Smooth muscle cell (in vitro differentiated cells): Measurements from ENCODE around the gene ZSCAN2. TPM values are rescaled to one million over a fixed set of nuclear protein-coding genes. Genes with fewer than 3 reads are reported as not detected.
"Not testable (repeated sequence)": the region's sequence is repeated elsewhere in the genome, so short reads cannot be mapped to it uniquely, and the experiment has no call there.

Experiments
- DNase-seq: peaks from one replicate; lab custom pipeline; 2025; ENCODE audit not compliant: unreplicated experiment; lab: John Stamatoyannopoulos, UW
- H2AFZ ChIP-seq: fragments of 200-600 bp; sonication (generic); 2 replicates; pipeline ENCODE4 v1.6.0; 2016; ENCODE audit warnings: antibody characterized with exemption, low read depth, mild to moderate bottlenecking
- H3F3A ChIP-seq: fragments of 200-600 bp; sonication (generic); 2 replicates; pipeline ENCODE4 v1.6.0; 2017; ENCODE audit warnings: antibody characterized with exemption, low read depth
- H3K27ac ChIP-seq: fragments of 200-600 bp; sonication (generic); 2 replicates; pipeline ENCODE4 v1.5.1; 2016; ENCODE audit warnings: low read depth, mild to moderate bottlenecking
- H3K27me3 ChIP-seq: fragments of 200-600 bp; sonication (generic); 2 replicates; pipeline ENCODE4 v1.6.1; 2016; ENCODE audit warnings: low read depth, mild to moderate bottlenecking
- H3K36me3 ChIP-seq: fragments of 200-600 bp; sonication (generic); 2 replicates; pipeline ENCODE4 v1.5.1; 2016; ENCODE audit warnings: low read depth
- H3K4me1 ChIP-seq: fragments of 200-600 bp; sonication (generic); 2 replicates; pipeline ENCODE4 v1.5.1; 2016; ENCODE audit warnings: low read depth
- H3K4me2 ChIP-seq: fragments of 200-600 bp; sonication (generic); 2 replicates; pipeline ENCODE4 v1.6.0; 2016; ENCODE audit warnings: mild to moderate bottlenecking
- H3K4me3 ChIP-seq: fragments of 200-600 bp; sonication (generic); 2 replicates; pipeline ENCODE4 v1.5.1; 2016; ENCODE audit warnings: mild to moderate bottlenecking
- H3K79me2 ChIP-seq: fragments of 200-600 bp; sonication (generic); 2 replicates; pipeline ENCODE4 v1.6.0; 2016; ENCODE audit warnings: low read depth, mild to moderate bottlenecking
- H3K9ac ChIP-seq: fragments of 200-600 bp; sonication (generic); 2 replicates; pipeline ENCODE4 v1.6.0; 2016; ENCODE audit warnings: low read depth
- H3K9me3 ChIP-seq: fragments of 200-600 bp; sonication (generic); replicated peaks from 2 replicates; pipeline ENCODE4 v1.5.1; 2016; ENCODE audit warnings: low read depth
- H4K20me1 ChIP-seq: fragments of 200-600 bp; sonication (generic); 2 replicates; pipeline ENCODE4 v1.6.0; 2016; ENCODE audit warnings: low read depth
- WGBS: methylation state at CpG from one replicate; pipeline ENCODE4 v1.1.7; 2016; ENCODE audit warnings: low lambda C conversion rate; 5-methylcytosine and 5-hydroxymethylcytosine counted together
- polyA plus RNA-seq: library from polyadenylated mRNA; unstranded; fragments of >200 nt; fragmentation: Nextera tagmentation; extraction: Ambion mirVana; gene quantifications from 2 replicates; pipeline ENCODE4 v1.2.1, GENCODE V29; 2016
- total RNA-seq: library from RNA; depleted of rRNA; stranded (reverse); fragments of >200 nt; gene quantifications from 2 replicates; pipeline ENCODE4 v1.2.3, GENCODE V29; 2014
- TF ChIP-seq, protein P1 (sequence below): fragments of 200-600 bp; sonication (generic); IDR thresholded peaks from 2 replicates; pipeline ENCODE4 v1.5.1; 2017; ENCODE audit warnings: borderline replicate concordance, mild to moderate bottlenecking, antibody characterized with exemption; ENCODE audit not compliant: insufficient read depth, poor library complexity, severe bottlenecking

The ZSCAN2 gene
- total RNA-seq (15.4 and 21.7 TPM in 2 replicates), polyA plus RNA-seq (6.9 and 12.6 TPM in 2 replicates)

DNA sequence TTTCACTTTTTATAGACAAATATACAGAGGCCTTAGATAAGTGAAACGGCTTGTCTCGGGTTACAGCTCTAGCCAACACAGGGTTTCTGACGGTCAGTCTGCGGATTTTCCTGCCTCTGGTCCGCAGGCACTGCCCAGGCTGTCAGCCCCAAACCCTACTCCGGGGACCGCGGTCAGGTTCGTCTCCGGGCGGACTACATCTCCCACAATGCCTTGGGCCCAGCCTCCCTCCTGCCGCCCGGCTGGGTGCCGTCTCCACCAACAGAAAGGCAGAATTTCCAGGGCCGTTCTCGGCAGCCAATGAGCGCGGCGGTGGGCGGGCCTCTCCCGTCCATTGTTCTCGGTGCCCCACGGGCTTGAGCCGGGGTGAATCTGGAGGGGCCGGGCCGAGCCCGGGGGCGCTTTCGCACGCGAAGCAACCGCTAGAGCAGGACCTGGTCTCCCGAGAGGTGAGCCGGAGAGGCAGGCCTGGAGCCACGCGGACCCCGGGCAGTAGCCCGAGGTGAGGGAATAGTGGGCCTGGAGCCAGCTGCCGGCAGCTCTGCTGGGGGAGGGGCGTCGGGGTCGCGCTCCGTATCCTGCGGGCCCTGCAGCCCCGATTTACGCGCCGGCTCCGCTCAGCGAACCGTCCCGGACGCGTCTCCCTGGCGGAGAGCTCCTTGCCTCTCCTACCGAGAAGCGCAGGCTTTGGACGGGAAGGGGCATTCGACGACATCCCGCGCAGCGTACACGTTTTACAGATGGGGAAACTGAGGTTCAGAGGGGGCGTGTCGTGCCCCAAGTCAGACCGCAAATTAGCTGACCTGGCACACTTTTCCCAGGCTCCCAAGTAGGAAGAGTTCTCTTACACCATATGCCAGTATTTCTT is at the start of gene ZSCAN2:
Gene ZSCAN2, plus strand, starts transcription at position 323 of the 868 bp plus-strand sequence. CDS start 2,919 bp downstream, outside the sequence.
- Histone ChIP-seq H3K27me3 (no peaks in the 10 kb centered on the region), H3K4me2 (peak within 1 kb of the TSS; percentile 94), H3K36me3 (no peaks in the 10 kb centered on the region), H3F3A (no peaks in the 10 kb centered on the region), H3K9me3 (no peaks in the 10 kb centered on the region), H4K20me1 (peaks cover 38% of the 10 kb centered on the region), H3K4me3 (peak within 1 kb of the TSS; percentile 67), H3K27ac (peak within 1 kb of the TSS; percentile 46), H2AFZ (peak within 1 kb of the TSS; percentile 92), H3K4me1 (peaks cover 10% of the 10 kb centered on the region), H3K79me2 (peaks cover 6% of the 10 kb centered on the region), H3K9ac (peak within 1 kb of the TSS; percentile 95)
- under 1% methylated on average over 68 of the region's 68 CpGs for WGBS
- peak; percentile 82 for DNase-seq
- TF ChIP-seq, protein P1, sequence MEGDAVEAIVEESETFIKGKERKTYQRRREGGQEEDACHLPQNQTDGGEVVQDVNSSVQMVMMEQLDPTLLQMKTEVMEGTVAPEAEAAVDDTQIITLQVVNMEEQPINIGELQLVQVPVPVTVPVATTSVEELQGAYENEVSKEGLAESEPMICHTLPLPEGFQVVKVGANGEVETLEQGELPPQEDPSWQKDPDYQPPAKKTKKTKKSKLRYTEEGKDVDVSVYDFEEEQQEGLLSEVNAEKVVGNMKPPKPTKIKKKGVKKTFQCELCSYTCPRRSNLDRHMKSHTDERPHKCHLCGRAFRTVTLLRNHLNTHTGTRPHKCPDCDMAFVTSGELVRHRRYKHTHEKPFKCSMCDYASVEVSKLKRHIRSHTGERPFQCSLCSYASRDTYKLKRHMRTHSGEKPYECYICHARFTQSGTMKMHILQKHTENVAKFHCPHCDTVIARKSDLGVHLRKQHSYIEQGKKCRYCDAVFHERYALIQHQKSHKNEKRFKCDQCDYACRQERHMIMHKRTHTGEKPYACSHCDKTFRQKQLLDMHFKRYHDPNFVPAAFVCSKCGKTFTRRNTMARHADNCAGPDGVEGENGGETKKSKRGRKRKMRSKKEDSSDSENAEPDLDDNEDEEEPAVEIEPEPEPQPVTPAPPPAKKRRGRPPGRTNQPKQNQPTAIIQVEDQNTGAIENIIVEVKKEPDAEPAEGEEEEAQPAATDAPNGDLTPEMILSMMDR, result no peak

DNA sequence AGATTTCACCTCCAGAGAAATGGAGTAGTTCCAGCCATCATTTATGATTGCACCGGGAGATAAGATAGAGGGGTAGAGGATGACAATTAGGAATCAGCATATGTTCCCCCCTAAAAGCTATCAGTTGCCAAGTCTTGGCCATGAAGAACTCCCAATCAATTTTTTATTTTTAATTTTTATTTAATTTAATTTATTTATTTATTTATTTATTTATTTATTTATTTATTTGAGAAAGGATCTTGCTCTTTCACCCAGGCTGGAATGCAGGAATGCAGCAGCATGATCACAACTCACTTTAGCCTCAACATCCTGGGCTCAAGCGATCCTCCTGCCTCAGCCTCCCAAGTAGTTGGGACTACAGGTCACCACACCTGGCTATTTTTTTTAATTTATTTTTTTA is 49.2 kb upstream of the ZSCAN2 start:
- peaks cover 48% of the 10 kb centered on the region for H4K20me1 ChIP-seq
- peaks cover 16% of the 10 kb centered on the region for H3K79me2 ChIP-seq
- H3K27me3 ChIP-seq, DNase-seq, H3K4me3 ChIP-seq, H3F3A ChIP-seq, H3K4me2 ChIP-seq, H3K36me3 ChIP-seq, H3K9me3 ChIP-seq, H2AFZ ChIP-seq, H3K27ac ChIP-seq, H3K9ac ChIP-seq, H3K4me1 ChIP-seq: not testable (repeated sequence)
- WGBS, result 98% methylated on average over 2 of the region's 2 CpGs

DNA sequence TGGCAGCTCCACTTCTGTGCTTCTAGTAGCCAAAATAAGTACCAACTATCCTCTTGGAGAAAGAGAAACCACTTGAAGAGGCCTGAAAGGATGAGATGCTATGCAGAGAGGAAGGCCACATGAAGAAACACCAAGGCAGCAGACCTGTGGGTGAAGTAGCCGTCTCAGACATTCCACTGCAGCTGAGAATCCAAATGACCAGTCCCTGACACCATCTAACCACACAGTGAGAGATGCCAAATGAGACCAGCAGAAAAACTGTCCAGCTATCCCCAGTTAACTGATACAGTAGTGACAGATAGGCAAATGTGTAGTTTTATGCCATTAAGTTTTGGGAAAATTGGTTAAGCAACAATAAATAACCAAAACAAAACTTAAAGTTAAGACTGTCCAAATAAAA is 47.9 kb upstream of the ZSCAN2 start:
- Histone ChIP-seq H3K27ac (peak overlapping the region; percentile 49), H3K27me3 (no peaks in the 10 kb centered on the region), H3K4me1 (peaks cover 7% of the 10 kb centered on the region), H3K79me2 (peaks cover 14% of the 10 kb centered on the region), H3F3A (no peaks in the 10 kb centered on the region), H3K4me3 (no peak overlapping the region), H3K36me3 (no peaks in the 10 kb centered on the region), H3K9ac (no peak overlapping the region), H2AFZ (no peak overlapping the region), H3K9me3 (no peaks in the 10 kb centered on the region), H4K20me1 (peaks cover 53% of the 10 kb centered on the region), H3K4me2 (no peak overlapping the region)
- no peak for DNase-seq
- TF ChIP-seq, protein P1, result no peak
- WGBS, result 67% methylated on average over 1 of the region's 1 CpG

GRCh38 chr15:84556690-84557089 is 44.1 kb upstream of the ZSCAN2 start:
- H3F3A ChIP-seq, H2AFZ ChIP-seq, DNase-seq, H3K36me3 ChIP-seq, H3K27me3 ChIP-seq, H3K4me1 ChIP-seq, H3K9ac ChIP-seq, H3K27ac ChIP-seq, H3K4me3 ChIP-seq, H3K9me3 ChIP-seq, H3K4me2 ChIP-seq: not testable (repeated sequence)
- Histone ChIP-seq H4K20me1 (peaks cover 59% of the 10 kb centered on the region), H3K79me2 (peaks cover 23% of the 10 kb centered on the region)
- 96% methylated on average over 3 of the region's 3 CpGs for WGBS

- not testable (repeated sequence) for H3K9me3 ChIP-seq, H3K4me3 ChIP-seq, H3K4me2 ChIP-seq, H2AFZ ChIP-seq, H3F3A ChIP-seq, H3K36me3 ChIP-seq, DNase-seq, H3K27me3 ChIP-seq, H3K9ac ChIP-seq, H3K4me1 ChIP-seq, H3K27ac ChIP-seq
- H3K79me2 ChIP-seq, result peaks cover 15% of the 10 kb centered on the region
- WGBS, result 93% methylated on average over 6 of the region's 6 CpGs
- H4K20me1 ChIP-seq, result peaks cover 15% of the 10 kb centered on the region
Observed at GRCh38 chr15:84568021-84568420, 32.8 kb upstream of the ZSCAN2 start.
